ELR (cell line): ENCODE measurements around the gene EXOC3L1.

Experiments used
- DNase-seq: peaks from one replicate; pipeline ENCODE4 v3.0.0-alpha.2; 2015; ENCODE audit warnings: low read depth

Gene EXOC3L1, protein sequence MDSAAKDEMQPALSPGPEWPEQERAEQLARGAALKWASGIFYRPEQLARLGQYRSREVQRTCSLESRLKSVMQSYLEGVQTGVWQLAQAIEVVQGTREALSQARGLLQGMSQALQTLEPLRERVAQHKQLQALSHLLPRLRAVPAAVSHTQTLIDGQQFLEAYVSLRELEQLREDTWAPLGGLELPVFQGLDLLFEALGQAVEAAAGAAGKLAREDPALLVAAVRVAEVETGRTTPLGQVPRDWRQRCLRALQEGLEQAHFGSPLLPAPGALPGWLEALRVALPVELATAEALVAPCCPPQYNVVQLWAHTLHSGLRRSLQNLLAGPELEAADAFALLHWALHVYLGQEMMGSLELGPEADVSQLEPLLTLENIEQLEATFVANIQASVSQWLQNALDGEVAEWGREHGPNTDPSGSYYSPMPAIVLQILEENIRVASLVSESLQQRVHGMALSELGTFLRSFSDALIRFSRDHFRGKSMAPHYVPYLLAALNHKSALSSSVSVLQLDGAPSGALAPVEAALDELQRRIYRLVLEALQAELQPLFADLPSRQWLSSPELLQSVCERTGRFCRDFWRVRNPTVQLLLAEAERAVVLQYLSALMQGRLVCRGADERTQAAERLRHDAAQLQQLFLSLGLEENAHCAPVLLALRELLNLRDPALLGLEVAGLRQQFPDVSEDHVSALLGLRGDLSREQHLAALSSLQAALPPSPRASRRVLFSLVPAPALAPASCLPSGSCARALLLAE

DNA sequence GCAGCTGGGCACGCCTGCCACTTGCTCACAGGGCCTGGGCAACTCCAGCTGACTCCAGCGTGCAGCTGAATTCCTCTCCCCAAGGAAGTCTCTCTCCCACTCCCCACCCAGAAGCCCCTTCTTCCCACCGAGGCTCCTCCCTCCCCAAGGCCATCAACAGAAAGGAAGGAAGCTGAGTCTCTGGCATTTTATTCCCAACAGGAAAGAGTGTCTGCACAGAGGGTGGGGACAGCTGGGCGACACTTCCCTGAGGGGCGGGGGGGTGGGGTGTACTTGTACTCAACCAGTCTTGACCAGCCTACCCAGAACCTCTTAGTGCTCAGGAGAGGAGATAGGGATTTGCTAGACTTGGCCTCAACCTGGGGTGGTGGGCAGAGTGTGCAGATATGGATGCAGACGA, at the start of gene EXOC3L1:
Gene EXOC3L1, minus strand, starts transcription at position 96 of the 400 bp plus-strand sequence. CDS start 460 bp downstream, outside the sequence.
- DNase-seq, result no peak

- DNase-seq, result no peak
These were observed 49.0 kb upstream of the EXOC3L1 start for GRCh38 chr16:67238806-67239470.

GRCh38 chr16:67238278-67238575, 48.3 kb upstream of the EXOC3L1 start:
- DNase-seq, result no peak

DNA sequence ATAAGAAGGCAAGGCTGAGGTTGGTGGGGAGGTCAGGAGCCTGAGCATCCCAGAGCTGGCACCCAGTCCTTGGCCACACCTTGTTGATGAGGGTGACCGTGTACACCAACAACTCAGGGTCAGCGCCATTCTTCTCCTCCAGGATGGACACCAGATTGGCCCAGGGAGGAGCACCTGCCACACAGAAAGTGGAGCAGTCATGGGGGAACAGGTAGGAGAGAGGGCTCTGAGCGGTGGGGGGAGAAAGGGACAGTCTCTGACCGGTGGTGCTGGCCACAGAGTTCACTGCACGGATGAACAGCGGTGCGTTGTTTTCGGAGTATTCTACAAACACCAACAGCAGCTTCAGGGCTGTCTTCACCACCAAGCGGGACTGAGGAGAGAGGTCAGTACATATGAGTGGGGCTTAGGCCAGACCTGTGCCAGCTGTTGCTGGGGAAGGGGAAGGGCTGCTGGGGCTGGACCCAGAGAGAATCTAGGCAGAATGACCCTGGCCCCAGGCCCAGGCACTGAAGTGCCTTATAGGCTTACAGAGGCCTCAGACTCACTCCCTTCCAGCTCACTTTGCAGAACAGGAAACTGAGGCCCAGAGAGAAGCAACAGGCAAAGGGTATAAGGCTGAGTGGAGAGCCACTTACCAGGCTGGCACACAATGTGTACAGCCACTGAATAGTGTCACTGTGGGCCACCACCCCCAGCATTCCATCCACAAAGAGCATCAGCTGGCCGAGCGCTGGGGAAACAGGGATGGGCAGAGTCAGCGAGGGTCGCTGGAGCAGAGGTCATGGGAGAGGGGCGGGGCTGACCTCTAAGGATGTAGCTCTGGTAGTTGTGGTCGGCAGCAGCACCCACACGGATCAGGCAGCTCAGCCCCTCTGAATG, 47.7 kb upstream of the EXOC3L1 start:
- DNase-seq, result no peak

DNA sequence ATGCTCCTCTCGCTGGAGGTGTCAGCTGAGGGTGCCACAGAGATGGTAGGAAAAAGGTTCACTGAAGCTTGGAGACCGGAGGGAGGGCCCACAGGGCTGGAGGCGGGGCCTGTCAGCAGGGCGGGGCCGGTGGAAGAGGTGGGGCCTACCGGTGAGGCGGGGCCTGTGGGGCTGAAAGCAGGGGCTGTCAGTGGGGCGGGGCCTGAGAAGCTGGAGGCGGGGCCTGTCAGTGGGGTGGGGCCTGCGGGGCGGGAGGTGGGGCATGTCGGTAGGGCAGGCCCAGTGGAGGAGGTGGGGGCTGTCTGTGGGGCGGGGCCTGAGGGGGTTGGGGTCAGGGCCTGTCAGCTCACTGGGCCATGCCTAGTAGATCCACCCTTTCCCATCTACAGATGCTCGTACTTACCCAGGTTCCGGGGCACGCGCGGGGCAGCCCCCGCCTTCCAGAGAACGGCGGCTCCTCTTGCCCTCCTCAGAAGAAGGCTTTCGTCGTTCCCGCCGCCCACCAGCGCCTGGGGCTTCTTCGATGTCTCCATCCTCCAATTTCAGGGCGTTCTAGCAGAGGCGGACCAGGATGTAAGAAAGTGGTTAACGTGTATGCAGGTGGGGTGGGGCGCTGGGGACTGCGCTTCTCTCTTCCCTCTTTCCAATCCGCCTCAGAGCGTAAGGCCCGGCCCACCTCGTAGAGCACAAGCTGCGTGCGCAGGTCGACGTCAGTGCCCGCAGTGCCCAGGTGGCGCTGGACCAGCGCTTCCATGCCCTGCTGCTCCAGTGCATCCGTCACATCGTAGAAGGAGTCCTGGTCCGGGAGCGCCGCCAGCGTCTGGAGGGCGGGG, 46.8 kb upstream of the EXOC3L1 start:
- peak; percentile 81 for DNase-seq

DNA sequence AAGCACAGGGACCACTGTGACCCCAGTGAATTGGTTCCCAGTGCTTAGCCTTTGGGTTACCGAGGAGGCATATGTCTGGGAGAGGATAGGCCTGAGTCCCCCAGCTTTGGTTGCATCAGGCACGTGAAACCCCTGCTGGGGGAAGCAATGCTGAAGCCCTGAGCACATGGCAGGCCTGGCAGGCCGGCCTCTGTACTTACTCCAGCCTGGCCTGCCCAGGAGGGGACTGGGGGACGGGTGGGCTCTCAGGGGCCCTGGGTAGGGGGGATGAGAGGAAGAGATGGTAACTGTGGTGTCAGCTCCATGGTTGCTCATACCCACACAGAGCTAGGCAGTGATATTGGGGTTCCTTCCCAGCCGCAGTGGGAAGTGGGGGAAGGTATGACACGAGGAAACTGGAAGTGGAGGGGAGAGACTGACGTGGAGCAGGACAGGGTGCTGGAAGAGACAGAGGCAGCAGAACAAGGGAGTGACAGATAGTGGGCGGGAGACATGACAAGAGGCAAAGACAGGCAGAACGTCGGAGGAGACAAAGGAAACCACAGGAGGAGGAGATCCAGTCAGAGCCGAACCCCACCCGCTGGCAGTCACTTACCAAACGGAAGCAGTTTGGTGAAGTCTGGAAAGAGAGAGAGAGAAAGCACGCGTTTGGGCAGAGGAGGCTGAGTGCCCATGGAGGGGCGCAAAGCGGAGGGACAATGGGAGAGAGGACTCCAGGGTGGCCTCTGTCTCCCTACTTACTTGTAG, 46.1 kb upstream of the EXOC3L1 start:
- no peak for DNase-seq

DNA sequence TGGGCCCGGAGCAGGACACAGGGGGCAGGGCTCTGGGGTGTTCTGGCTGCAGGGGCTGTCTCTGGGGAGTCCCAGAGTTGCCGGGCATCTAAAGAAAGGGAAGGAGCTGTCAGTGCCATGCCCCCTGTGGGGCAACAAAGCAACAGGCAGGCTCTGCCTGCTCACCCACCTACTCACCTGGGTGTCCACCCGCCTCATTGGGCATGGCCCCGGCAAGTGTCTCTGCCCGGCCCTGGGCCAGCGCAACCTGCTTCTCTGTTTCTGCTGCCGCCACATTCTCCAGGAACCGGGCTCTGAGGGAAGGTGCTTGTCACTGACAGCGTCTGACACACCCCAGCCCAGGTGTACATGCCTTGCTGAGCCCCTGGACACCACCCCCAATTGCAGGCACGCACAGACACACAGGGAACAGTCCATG, 44.3 kb upstream of the EXOC3L1 start:
- DNase-seq, result no peak

- DNase-seq, result no peak
These were observed 43.7 kb upstream of the EXOC3L1 start for GRCh38 chr16:67233596-67233995.

DNA sequence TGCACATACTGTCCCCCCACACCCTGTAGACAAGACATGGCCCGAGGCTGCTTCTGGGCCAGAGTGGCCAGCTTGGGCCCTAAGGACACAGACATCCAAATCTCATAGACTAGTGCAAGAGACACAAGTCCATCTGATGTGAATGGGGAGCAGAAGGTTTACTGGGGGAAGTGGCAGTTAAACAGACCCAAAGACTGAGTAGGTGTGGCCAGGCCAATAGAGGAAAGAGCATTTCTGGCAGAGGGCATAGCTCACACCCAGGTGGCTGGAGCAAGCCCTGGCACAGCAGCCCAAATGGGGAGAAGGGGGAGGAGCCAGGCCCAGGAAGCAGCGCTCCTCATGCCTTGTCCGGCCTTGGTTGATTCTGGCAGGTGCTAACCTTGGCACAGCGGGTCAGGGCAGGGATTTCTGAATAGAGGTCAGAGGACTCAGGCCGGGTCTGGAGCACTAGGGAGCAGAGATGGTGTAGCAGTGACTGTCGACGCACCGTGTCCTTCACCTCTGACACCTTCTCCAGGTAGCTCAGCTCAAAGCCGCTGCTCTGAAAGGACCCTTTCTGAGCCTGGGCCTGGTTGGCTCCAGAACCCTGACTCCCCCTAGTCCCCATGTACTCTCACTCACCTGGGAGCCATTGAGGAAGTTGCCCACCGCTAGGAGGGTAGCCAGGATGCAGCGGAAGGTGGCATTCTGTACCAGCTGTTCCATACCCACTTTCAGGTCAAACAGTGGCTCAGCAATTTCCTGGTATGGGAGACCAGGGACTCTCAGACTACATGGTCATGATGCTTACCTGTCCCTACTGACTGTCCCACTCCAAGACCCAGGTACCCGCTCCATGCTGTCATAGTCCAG, 41.1 kb upstream of the EXOC3L1 start:
- DNase-seq, result no peak

- DNase-seq, result no peak
These were observed 40.2 kb upstream of the EXOC3L1 start for GRCh38 chr16:67229906-67230808.

DNA sequence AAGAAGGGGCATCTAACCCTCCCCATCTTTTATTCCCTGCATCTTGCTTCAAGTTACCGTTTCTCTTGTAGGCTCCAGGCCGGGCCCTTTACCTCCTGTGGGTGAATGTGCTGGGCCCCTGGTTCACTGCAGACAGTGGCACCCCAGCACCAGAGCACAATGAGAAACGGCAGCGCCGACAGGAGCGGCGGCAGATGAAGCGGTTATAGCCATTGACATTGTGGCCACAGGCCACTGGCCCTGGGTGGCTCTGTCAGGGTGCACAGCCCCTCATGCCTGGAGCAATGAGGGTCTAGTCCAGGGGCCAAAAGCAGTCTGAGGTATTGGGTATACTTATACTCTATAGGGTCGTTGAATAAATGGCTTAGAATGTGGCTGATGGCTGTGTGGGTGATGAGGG, 39.0 kb upstream of the EXOC3L1 start:
- no peak for DNase-seq

- DNase-seq, result no peak
These were observed 38.3 kb upstream of the EXOC3L1 start for GRCh38 chr16:67228034-67228785.

DNA sequence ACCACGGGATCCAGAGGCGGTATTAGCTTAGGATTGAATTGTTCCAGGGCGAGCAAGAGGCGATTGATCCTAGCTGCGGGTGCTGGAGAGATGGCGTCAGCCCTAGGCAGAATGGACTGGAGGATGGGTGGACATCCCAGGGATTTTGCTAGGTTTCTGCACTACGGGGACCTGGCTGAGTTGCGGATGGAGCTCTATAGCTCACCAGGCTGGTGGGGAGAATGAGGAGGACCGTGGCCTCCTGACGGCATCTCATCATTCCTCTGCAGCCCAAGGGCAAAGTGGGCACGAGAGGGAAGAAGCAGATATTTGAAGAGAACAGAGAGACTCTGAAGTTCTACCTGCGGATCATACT, 37.6 kb upstream of the EXOC3L1 start:
- no peak for DNase-seq

DNA sequence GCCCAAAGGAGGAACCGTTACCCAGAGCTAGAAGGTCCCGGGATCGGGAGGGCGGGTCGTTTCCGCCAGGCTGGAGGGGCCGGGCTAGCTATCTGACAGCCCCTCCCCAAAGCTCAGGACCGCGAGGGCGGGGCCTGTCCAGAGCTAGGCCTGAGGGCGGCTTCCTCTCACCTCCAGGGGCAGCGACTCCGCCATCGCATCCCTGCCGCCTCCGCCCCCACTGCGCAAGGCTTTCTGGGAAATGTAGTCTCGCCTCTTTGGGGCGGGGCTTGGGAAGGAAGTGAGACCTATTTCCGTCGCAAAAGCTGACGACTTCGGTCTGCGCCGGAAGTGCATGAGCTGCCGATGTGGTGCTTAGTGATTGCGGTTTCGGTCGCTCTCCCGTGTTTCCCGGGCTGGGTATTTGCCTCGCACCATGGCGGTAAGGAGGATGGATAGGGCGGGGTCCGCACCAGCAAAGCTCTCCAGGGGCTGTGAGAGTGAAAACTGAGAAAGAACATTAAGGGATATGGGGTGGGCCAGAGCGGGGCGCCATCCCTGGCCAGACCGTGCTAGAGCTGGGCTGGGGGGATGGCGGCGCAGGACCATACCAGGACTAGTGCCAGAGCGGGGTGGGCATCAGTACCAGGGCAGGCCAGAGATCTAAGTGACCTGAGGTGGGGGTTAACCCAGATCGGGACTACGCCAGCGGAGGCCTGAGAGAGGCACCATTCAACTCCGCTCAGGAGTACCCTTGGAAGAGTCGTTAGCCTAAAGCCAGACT, 37.0 kb upstream of the EXOC3L1 start, which contains the start of gene TMEM208:
Gene TMEM208, plus strand, starts transcription at position 327 of the 763 bp plus-strand sequence. Its CDS starts 89 bp downstream, at position 416.
- DNase-seq, result peak; percentile 100

DNA sequence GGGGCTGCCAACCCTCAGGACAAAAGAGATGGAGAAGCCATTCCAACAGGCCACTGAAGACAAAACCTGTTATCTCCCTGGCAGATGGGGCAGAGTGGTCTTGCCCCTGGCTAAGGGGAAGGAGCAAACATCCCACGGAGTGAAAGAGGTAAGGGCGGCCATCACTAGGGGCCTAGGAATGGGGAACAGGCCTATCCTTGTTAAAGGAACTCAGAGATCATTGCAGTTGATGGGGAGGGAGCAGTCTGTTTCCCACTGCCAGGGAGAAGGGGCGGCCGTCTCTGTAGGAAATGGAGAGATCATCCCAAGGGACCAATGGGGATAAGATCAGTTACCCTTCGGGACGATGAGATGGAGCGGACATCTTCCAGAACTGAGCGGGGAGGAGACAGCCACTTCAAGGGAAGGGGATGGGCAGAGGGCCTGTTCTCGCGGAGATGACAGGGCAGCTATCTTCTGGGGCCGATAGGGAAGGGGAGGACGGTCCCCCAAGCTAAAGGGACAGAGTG, 36.4 kb upstream of the EXOC3L1 start:
- DNase-seq, result no peak

DNA sequence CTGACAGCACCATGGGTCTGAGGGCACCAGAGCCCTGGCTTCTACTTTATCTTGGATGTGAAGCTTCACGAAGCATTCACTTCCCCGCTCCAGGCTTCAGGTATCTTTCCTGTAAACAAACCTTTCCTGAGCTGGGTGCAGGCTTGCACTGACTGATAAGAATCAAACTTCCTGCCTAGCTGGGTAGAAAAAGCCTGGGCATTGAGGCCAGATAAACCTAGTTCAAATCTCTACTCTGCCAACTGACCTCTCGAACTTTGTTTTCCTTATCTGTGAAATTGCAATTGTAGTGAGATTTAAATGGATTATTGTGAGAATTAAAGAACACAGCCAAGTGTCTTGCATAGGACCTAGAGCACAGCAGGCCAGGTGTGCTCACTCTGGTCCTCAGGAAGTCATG, 34.1 kb upstream of the EXOC3L1 start:
- DNase-seq, result no peak
